HCT116 (cell line): ENCODE data around the gene ZNF346. TPM values are rescaled to one million over a fixed set of nuclear protein-coding genes. Genes with fewer than 3 reads are reported as not detected.

Experiments used
- ATAC-seq: fragments of 200-7000 bp; cut with Tn5 transposase; 2 replicates; pipeline ENCODE4 v1.9.1; 2020; ENCODE audit warnings: mild to moderate bottlenecking, moderate library complexity
- BruUV-seq: library from RNA; stranded (reverse); fragments of 400-500 nt; replicated peaks from 2 replicates; lab custom pipeline; 2021; lab: Mats Ljungman, UMichigan
- CTCF ChIA-PET: fragments of 300-600 bp; sonication (Branson Sonifier 250); formaldehyde crosslinking; loops from one replicate; lab custom pipeline; 2021; ENCODE audit warnings: antibody characterized with exemption; lab: Charles Lee
- POLR2A ChIA-PET: fragments of 300-600, 350-600 bp; sonication (Branson Sonifier 250); formaldehyde crosslinking; loops from one replicate; lab custom pipeline; 2021; ENCODE audit warnings: antibody characterized with exemption; lab: Charles Lee
- RAD21 ChIA-PET, 2 experiments: fragments of 300-600 bp; sonication (Branson Sonifier 250); formaldehyde crosslinking; loops; one replicate each; lab custom pipeline; 2023; ENCODE audit warnings: low total read pairs in 2 of 2; ENCODE audit not compliant: uncharacterized antibody in 2 of 2, unreplicated experiment in 2 of 2, low non-redundant PET in 1 of 2; lab: Charles Lee
- DNase-seq: peaks from one replicate; pipeline ENCODE4 v3.0.0-alpha.2; 2010; ENCODE audit warnings: low read depth, low spot score
- H2AFZ ChIP-seq: fragments of 200-600 bp; shearing (Covaris generic), sonication (generic); 2 replicates; pipeline ENCODE4 v1.6.1; 2017; ENCODE audit warnings: low read depth, mixed run types, mixed read lengths, antibody characterized with exemption, low read length; ENCODE audit not compliant: poor library complexity, severe bottlenecking
- H3K27ac ChIP-seq: 2 replicates; pipeline ENCODE4 v1.5.1; 2012; ENCODE audit warnings: low read depth, low read length
- H3K27me3 ChIP-seq: fragments of 200-600 bp; sonication (generic); 2 replicates; pipeline ENCODE4 v1.6.1; 2016; ENCODE audit warnings: mixed run types, low read length, mixed read lengths; ENCODE audit not compliant: insufficient read depth
- H3K36me3 ChIP-seq, 2 experiments: fragments of 200-500 bp in 1 of 2; fragments of 200-600 bp in 1 of 2; sonication (Bioruptor generic) in 1 of 2; sonication (generic) in 1 of 2; 2 replicates each; pipeline versions ENCODE4 v1.5.1 to v1.6.1; 2014 to 2016; ENCODE audit warnings: low read length in 2 of 2, inconsistent platforms in 1 of 2, mixed read lengths in 1 of 2, mixed run types in 1 of 2; ENCODE audit not compliant: insufficient read depth in 2 of 2, control insufficient read depth in 1 of 2
- H3K4me1 ChIP-seq, 2 experiments: fragments of 200-600 bp in 1 of 2; sonication (generic) in 1 of 2; 2 replicates each; pipeline versions ENCODE4 v1.5.1 to v1.6.1; 2012 to 2017; ENCODE audit warnings: low read length in 2 of 2, inconsistent platforms in 1 of 2, mild to moderate bottlenecking in 1 of 2, mixed read lengths in 1 of 2, mixed run types in 1 of 2, moderate library complexity in 1 of 2; ENCODE audit not compliant: insufficient read depth in 2 of 2, control insufficient read depth in 1 of 2
- H3K4me2 ChIP-seq: fragments of 200-600 bp; sonication (generic); 2 replicates; pipeline ENCODE4 v1.6.1; 2017; ENCODE audit warnings: mixed run types, low read length, mixed read lengths
- H3K4me3 ChIP-seq, 2 experiments: fragments of 200-600 bp in 1 of 2; sonication (generic) in 1 of 2; replicated peaks in 1 of 2; 2 replicates each; pipeline ENCODE4 v1.5.1; 2011 to 2016; ENCODE audit warnings: low read length in 2 of 2, control low read depth in 1 of 2, low read depth in 1 of 2, mild to moderate bottlenecking in 1 of 2, mixed read lengths in 1 of 2, mixed run types in 1 of 2
- H3K79me2 ChIP-seq: fragments of 200-600 bp; sonication (generic); 2 replicates; pipeline ENCODE4 v1.6.1; 2017; ENCODE audit warnings: mild to moderate bottlenecking, mixed run types, low read length, moderate library complexity, mixed read lengths; ENCODE audit not compliant: insufficient read depth
- H3K9ac ChIP-seq: fragments of 200-600 bp; sonication (generic); 2 replicates; pipeline ENCODE4 v1.6.1; 2016; ENCODE audit warnings: low read length, mixed read lengths
- H3K9me2 ChIP-seq: fragments of 200-600 bp; sonication (generic), shearing (Covaris generic); 2 replicates; pipeline ENCODE4 v1.6.1; 2017; ENCODE audit warnings: mixed run types, mild to moderate bottlenecking, moderate library complexity; ENCODE audit not compliant: insufficient read depth
- H3K9me3 ChIP-seq, 2 experiments: fragments of 200-500 bp in 1 of 2; fragments of 200-600 bp in 1 of 2; sonication (Bioruptor generic) in 1 of 2; sonication (generic) in 1 of 2; 2 replicates each; pipeline ENCODE4 v1.6.1; 2014 to 2017; ENCODE audit warnings: low read length in 2 of 2, mixed read lengths in 2 of 2, inconsistent platforms in 1 of 2, low read depth in 1 of 2, mild to moderate bottlenecking in 1 of 2, mixed run types in 1 of 2, moderate library complexity in 1 of 2; ENCODE audit not compliant: control insufficient read depth in 1 of 2, insufficient read depth in 1 of 2
- H4K20me1 ChIP-seq: fragments of 200-600 bp; sonication (generic), shearing (Covaris generic); 2 replicates; pipeline ENCODE4 v1.6.1; 2017; ENCODE audit warnings: mixed run types, mild to moderate bottlenecking, moderate library complexity; ENCODE audit not compliant: insufficient read depth
- SP1 ChIP-seq: IDR thresholded peaks from 2 replicates; pipeline ENCODE4 v1.6.1; 2012; ENCODE audit warnings: low read depth
- YY1 ChIP-seq: IDR thresholded peaks from 2 replicates; pipeline ENCODE4 v1.6.1; 2011; ENCODE audit warnings: low read length, low read depth, moderate library complexity, mild to moderate bottlenecking; ENCODE audit not compliant: insufficient replicate concordance; ENCODE audit errors: extremely low read depth
- ZBTB33 ChIP-seq: IDR thresholded peaks from 2 replicates; pipeline ENCODE4 v1.6.1; 2011; ENCODE audit warnings: mild to moderate bottlenecking, low read length, moderate library complexity; ENCODE audit not compliant: insufficient replicate concordance; ENCODE audit errors: extremely low read depth
- intact Hi-C: fragments of 100-400 bp; cut with micrococcal nuclease; formaldehyde crosslinking; loops from 2 replicates; pipeline ENCODE4 v1.10.0; 2022
- total RNA-seq: library from RNA; stranded (reverse); gene quantifications from one replicate; pipeline ENCODE4 v1.2.1, GENCODE V29; 2021; ENCODE audit not compliant: unreplicated experiment
- TF ChIP-seq, protein P1 (sequence below): IDR thresholded peaks from 2 replicates; pipeline ENCODE4 v1.6.1; 2012; ENCODE audit warnings: low read depth
- TF ChIP-seq, protein P2 (sequence below): IDR thresholded peaks from 2 replicates; pipeline ENCODE4 v1.6.1; 2012

The ZNF346 gene
- total RNA-seq, 1 experiment from 2014 or later = 13.7 TPM

- Histone ChIP-seq H3K9me3 (no peaks in the 10 kb centered on the region), H2AFZ (no peak overlapping the region), H4K20me1 (no peaks in the 10 kb centered on the region), H3K4me1 (peaks cover 0 to 6% of the 10 kb centered on the region in 2 experiments; a peak in 1 of 4 replicates), H3K27me3 (no peaks in the 10 kb centered on the region), H3K4me2 (no peak overlapping the region), H3K4me3 (no peak overlapping the region), H3K36me3 (peaks cover 4 to 5% of the 10 kb centered on the region in 2 experiments; a peak in 2 of 4 replicates), H3K27ac (no peak overlapping the region), H3K9me2 (no peaks in the 10 kb centered on the region), H3K79me2 (no peaks in the 10 kb centered on the region), H3K9ac (no peak overlapping the region)
- DNase-seq = no peak
- no TSS peak for BruUV-seq
- ATAC-seq = no peak
- intact Hi-C loops = no loop called here
- CTCF ChIA-PET = interaction anchor here (1.0 kb wide), 1 partner anchor 10 kb away, joined by 3 read pairs; the partner anchor contains the start of gene FGFR4
- RAD21 ChIA-PET = no interaction called here
- TF ChIP-seq, protein P1, sequence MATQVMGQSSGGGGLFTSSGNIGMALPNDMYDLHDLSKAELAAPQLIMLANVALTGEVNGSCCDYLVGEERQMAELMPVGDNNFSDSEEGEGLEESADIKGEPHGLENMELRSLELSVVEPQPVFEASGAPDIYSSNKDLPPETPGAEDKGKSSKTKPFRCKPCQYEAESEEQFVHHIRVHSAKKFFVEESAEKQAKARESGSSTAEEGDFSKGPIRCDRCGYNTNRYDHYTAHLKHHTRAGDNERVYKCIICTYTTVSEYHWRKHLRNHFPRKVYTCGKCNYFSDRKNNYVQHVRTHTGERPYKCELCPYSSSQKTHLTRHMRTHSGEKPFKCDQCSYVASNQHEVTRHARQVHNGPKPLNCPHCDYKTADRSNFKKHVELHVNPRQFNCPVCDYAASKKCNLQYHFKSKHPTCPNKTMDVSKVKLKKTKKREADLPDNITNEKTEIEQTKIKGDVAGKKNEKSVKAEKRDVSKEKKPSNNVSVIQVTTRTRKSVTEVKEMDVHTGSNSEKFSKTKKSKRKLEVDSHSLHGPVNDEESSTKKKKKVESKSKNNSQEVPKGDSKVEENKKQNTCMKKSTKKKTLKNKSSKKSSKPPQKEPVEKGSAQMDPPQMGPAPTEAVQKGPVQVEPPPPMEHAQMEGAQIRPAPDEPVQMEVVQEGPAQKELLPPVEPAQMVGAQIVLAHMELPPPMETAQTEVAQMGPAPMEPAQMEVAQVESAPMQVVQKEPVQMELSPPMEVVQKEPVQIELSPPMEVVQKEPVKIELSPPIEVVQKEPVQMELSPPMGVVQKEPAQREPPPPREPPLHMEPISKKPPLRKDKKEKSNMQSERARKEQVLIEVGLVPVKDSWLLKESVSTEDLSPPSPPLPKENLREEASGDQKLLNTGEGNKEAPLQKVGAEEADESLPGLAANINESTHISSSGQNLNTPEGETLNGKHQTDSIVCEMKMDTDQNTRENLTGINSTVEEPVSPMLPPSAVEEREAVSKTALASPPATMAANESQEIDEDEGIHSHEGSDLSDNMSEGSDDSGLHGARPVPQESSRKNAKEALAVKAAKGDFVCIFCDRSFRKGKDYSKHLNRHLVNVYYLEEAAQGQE = no peak
- TF ChIP-seq YY1 (no peak), SP1 (no peak), ZBTB33 (no peak)
- TF ChIP-seq, protein P2, sequence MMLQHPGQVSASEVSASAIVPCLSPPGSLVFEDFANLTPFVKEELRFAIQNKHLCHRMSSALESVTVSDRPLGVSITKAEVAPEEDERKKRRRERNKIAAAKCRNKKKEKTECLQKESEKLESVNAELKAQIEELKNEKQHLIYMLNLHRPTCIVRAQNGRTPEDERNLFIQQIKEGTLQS = no peak
- POLR2A ChIA-PET = interaction anchor here (0.5 kb wide), 1 partner anchor 296 kb away, joined by 3 read pairs; no protein-coding TSS in a partner anchor
These were observed 73.9 kb downstream of the ZNF346 start for GRCh38 chr5:177096162-177097015.
